HepG2 (cell line): ENCODE data around the gene DNAJB11. TPM values are rescaled to one million over a fixed set of nuclear protein-coding genes. Genes with fewer than 3 reads are reported as not detected.

Source experiments
- BHLHE40 ChIP-seq: IDR thresholded peaks from 2 replicates; pipeline ENCODE4 v1.6.1; 2011; ENCODE audit warnings: low read length, improper control_type of control experiment
- CBX5 ChIP-seq: sonication (generic); formaldehyde crosslinking; IDR thresholded peaks from 2 replicates; pipeline ENCODE4 v1.4.0; 2020; ENCODE audit warnings: missing genetic modification reagents, borderline replicate concordance
- CHD4 ChIP-seq: fragments of 200-600 bp; sonication (generic); IDR thresholded peaks from 2 replicates; pipeline ENCODE4 v1.7.0; 2017; ENCODE audit warnings: mild to moderate bottlenecking, low read length, borderline replicate concordance
- IRF2 ChIP-seq: IDR thresholded peaks from 2 replicates; pipeline ENCODE4 v1.6.1; 2018; ENCODE audit warnings: missing genetic modification reagents, missing compliant biosample characterization
- LBX2 ChIP-seq: sonication (generic); formaldehyde crosslinking; IDR thresholded peaks from 2 replicates; pipeline ENCODE4 v1.5.0; 2020; ENCODE audit warnings: missing genetic modification reagents, mild to moderate bottlenecking, borderline replicate concordance
- MAFF ChIP-seq: IDR thresholded peaks from 2 replicates; pipeline ENCODE4 v1.6.1; 2011; ENCODE audit warnings: low read depth, low read length, improper control_type of control experiment
- MTF2 ChIP-seq: sonication (generic); formaldehyde crosslinking; IDR thresholded peaks from 2 replicates; pipeline ENCODE4 v1.5.0; 2020; ENCODE audit warnings: missing genetic modification reagents, borderline replicate concordance
- NFYB ChIP-seq: sonication (generic); formaldehyde crosslinking; IDR thresholded peaks from 2 replicates; pipeline ENCODE4 v1.4.0; 2020; ENCODE audit warnings: missing genetic modification reagents
- RBM39 ChIP-seq: fragments of 200-400 bp; formaldehyde crosslinking; IDR thresholded peaks from one replicate; pipeline ENCODE4 v1.6.1; 2018; ENCODE audit warnings: antibody characterized with exemption, mild to moderate bottlenecking, low read depth, low read length; ENCODE audit not compliant: poor library complexity, severe bottlenecking
- REST ChIP-seq, 2 experiments: IDR thresholded peaks; 2 replicates each; pipeline ENCODE4 v1.6.1; 2011 to 2012; ENCODE audit warnings: low read length in 2 of 2, borderline replicate concordance in 1 of 2, low read depth in 1 of 2, mild to moderate bottlenecking in 1 of 2, moderate library complexity in 1 of 2
- ZHX1 ChIP-seq: sonication (generic); formaldehyde crosslinking; IDR thresholded peaks from 2 replicates; pipeline ENCODE4 v1.8.1; 2022; ENCODE audit warnings: low read depth, mild to moderate bottlenecking, missing genetic modification reagents
- ZKSCAN5 ChIP-seq: sonication (generic); formaldehyde crosslinking; IDR thresholded peaks from 2 replicates; pipeline ENCODE4 v1.5.1; 2020; ENCODE audit warnings: mild to moderate bottlenecking, missing genetic modification reagents
- ZNF101 ChIP-seq: sonication (generic); formaldehyde crosslinking; IDR thresholded peaks from 2 replicates; pipeline ENCODE4 v1.4.0; 2020; ENCODE audit warnings: mild to moderate bottlenecking, low read depth, missing genetic modification reagents, borderline replicate concordance
- ZNF230 ChIP-seq: sonication (generic); formaldehyde crosslinking; IDR thresholded peaks from 2 replicates; pipeline ENCODE4 v1.4.0; 2020; ENCODE audit warnings: mild to moderate bottlenecking, missing genetic modification reagents
- ZNF335 ChIP-seq: sonication (generic); formaldehyde crosslinking; IDR thresholded peaks from 2 replicates; pipeline ENCODE4 v1.4.0; 2020; ENCODE audit warnings: missing genetic modification reagents
- ZNF350 ChIP-seq: sonication (generic); formaldehyde crosslinking; IDR thresholded peaks from 2 replicates; pipeline ENCODE4 v1.4.0; 2020; ENCODE audit warnings: mild to moderate bottlenecking, low read depth, missing genetic modification reagents, borderline replicate concordance
- ZNF496 ChIP-seq: sonication (generic); formaldehyde crosslinking; IDR thresholded peaks from 2 replicates; pipeline ENCODE4 v1.8.1; 2023; ENCODE audit warnings: mild to moderate bottlenecking, moderate library complexity, missing genetic modification reagents; ENCODE audit not compliant: insufficient replicate concordance
- ZXDC ChIP-seq: sonication (generic); formaldehyde crosslinking; IDR thresholded peaks from 2 replicates; pipeline ENCODE4 v1.5.0; 2020; ENCODE audit warnings: mild to moderate bottlenecking, missing genetic modification reagents
- polyA plus RNA-seq, 8 experiments: library from polyadenylated mRNA; depleted of rRNA in 3 of 8; stranded (reverse) in 7 of 8; unstranded in 1 of 8; fragments of >200 nt; fragmentation: Illumina TruSeq in 4 of 8; extraction: Trizol in 4 of 8; gene quantifications; 2 replicates each; pipeline versions ENCODE4 v1.2.1 to v1.2.3, GENCODE V29; 2011 to 2016; ENCODE audit warnings: low read depth in 4 of 8, missing spikeins in 1 of 8, mixed read lengths in 1 of 8; ENCODE audit not compliant: insufficient read depth in 1 of 8
- total RNA-seq, 5 experiments: library from RNA; depleted of rRNA; stranded (reverse); fragments of >200 nt; fragmentation: Illumina TruSeq; extraction: Trizol; gene quantifications; 2 replicates each; pipeline ENCODE4 v1.2.3, GENCODE V29; 2016; ENCODE audit warnings: low read depth in 1 of 5

The DNAJB11 gene
- total and polyA plus RNA-seq, 2 of the 13 experiments (the other 11 are each of a cell fraction or from before 2014, with no cell fraction given): 41.0 to 132 TPM

GRCh38 chr3:186605561-186606545 lies 35.3 kb downstream of the DNAJB11 start (continued):
- no peak for TF ChIP-seq MAFF
- no peak; the same call in 1 of the 2 replicates for TF ChIP-seq CHD4
- no peak for TF ChIP-seq ZKSCAN5
- no peak for TF ChIP-seq ZHX1 (CRISPR knock-in tag)
- no peak for TF ChIP-seq ZXDC
- no peak for TF ChIP-seq CBX5
- no peak for TF ChIP-seq ZNF496 (CRISPR knock-in tag)
- TF ChIP-seq MTF2 (CRISPR knock-in tag): no peak
- no peak for TF ChIP-seq ZNF230
- TF ChIP-seq RBM39: no peak
- no peak for TF ChIP-seq NFYB (CRISPR knock-in tag)
- no peak for TF ChIP-seq LBX2
- no peak for TF ChIP-seq BHLHE40
- peak; percentile 68; the same call in 1 of the 2 replicates for TF ChIP-seq IRF2 (CRISPR knock-in tag)
- 0 out of 2 replicates have a peak, but pooled peaks have one; percentile 37 for TF ChIP-seq ZNF335 (CRISPR knock-in tag)
- TF ChIP-seq REST (IDR thresholded peaks at IDR 0.05; ENCODE audit: borderline replicate concordance in 1 of 2, low read depth in 1 of 2, low read length in 2 of 2): 0 out of 4 replicates have a peak, but pooled peaks of 1 of the 2 experiments have one; percentile 28
- no peak for TF ChIP-seq ZNF101 (CRISPR knock-in tag)
- 0 out of 2 replicates have a peak, but pooled peaks have one; percentile 36 for TF ChIP-seq ZNF350 (CRISPR knock-in tag)
